ENCODE measurements around the gene TRPC1. TPM values are rescaled to one million over a fixed set of nuclear protein-coding genes. Genes with fewer than 3 reads are reported as not detected.
A peak's percentile ranks its signal among the peaks of the same experiment; 100 is the strongest.
"Not testable (repeated sequence)": the region's sequence is repeated elsewhere in the genome, so short reads cannot be mapped to it uniquely, and the experiment has no call there.

Gene TRPC1
- total RNA-seq: 18.7 TPM
- long read RNA-seq, full-length matches to known transcripts: 9 of 24 reads
- long read RNA-seq, partial matches to known transcripts: 7 of 24 reads
- long read RNA-seq, other reads (novel, unspliced or antisense): 8 of 24 reads

- intact Hi-C loops (cut with DNase I): loop anchor here (1.0 to 10.0 kb wide), 3 partner anchors 11 to 281 kb away; partner anchors contain the start of gene U2SURP
Observed at GRCh38 chr3:142723968-142724681, at the start of gene TRPC1. TSS of gene TRPC1 (plus strand) at chr3:142724034. CDS start at chr3:142724560, 526 bp downstream.

GRCh38 chr3:142676151-142676550 lies 47.7 kb upstream of the TRPC1 start:
- intact Hi-C loops (cut with DNase I): no loop called here
- no peak for DNase-seq (ENCODE audit: low spot score)

More at GRCh38 chr3:142723968-142724681, at the start of gene TRPC1:
- DNase-seq (ENCODE audit: low spot score): peak; percentile 87

GRCh38 chr3:142680710-142681109 lies 43.1 kb upstream of the TRPC1 start:
- DNase-seq (ENCODE audit: low spot score): no peak
- intact Hi-C loops (cut with DNase I): no loop called here

GRCh38 chr3:142690613-142691012 lies 33.2 kb upstream of the TRPC1 start:
- DNase-seq (ENCODE audit: low spot score): no peak
- intact Hi-C loops (cut with DNase I): no loop called here

GRCh38 chr3:142691527-142691926 lies 32.3 kb upstream of the TRPC1 start:
- DNase-seq (ENCODE audit: low spot score): no peak
- intact Hi-C loops (cut with DNase I): no loop called here

GRCh38 chr3:142693136-142693853 lies 30.5 kb upstream of the TRPC1 start:
- no peak for DNase-seq (ENCODE audit: low spot score)
- intact Hi-C loops (cut with DNase I): no loop called here

GRCh38 chr3:142694225-142694624 lies 29.6 kb upstream of the TRPC1 start:
- no peak for DNase-seq (ENCODE audit: low spot score)
- intact Hi-C loops (cut with DNase I): no loop called here

GRCh38 chr3:142705198-142705597 lies 18.6 kb upstream of the TRPC1 start:
- DNase-seq (ENCODE audit: low spot score): no peak
- intact Hi-C loops (cut with DNase I): no loop called here

GRCh38 chr3:142706321-142707127 lies 17.3 kb upstream of the TRPC1 start:
- intact Hi-C loops (cut with DNase I): no loop called here
- no peak for DNase-seq (ENCODE audit: low spot score)

GRCh38 chr3:142709207-142709606 lies 14.6 kb upstream of the TRPC1 start:
- no peak for DNase-seq (ENCODE audit: low spot score)
- intact Hi-C loops (cut with DNase I): no loop called here

- intact Hi-C loops (cut with DNase I); DNase-seq (ENCODE audit: low spot score): not testable (repeated sequence)
Observed at GRCh38 chr3:142714882-142715281, 9.0 kb upstream of the TRPC1 start.

- no peak for DNase-seq (ENCODE audit: low spot score)
- intact Hi-C loops (cut with DNase I): no loop called here
Observed at GRCh38 chr3:142716102-142716501, 7.7 kb upstream of the TRPC1 start.

- intact Hi-C loops (cut with DNase I): loop anchor here (5.0 to 10.0 kb wide), 2 partner anchors 141 to 281 kb away; partner anchors contain the start of gene U2SURP
- DNase-seq (ENCODE audit: low spot score): no peak
Observed at GRCh38 chr3:142723665-142723967, 218 bp upstream of the TRPC1 start.

GRCh38 chr3:142724682-142725356 lies 985 bp downstream of the TRPC1 start:
- DNase-seq (ENCODE audit: low spot score): peak; percentile 76
- intact Hi-C loops (cut with DNase I): loop anchor here (1.0 to 10.0 kb wide), 3 partner anchors 10 to 280 kb away; partner anchors contain the start of gene U2SURP

- DNase-seq (ENCODE audit: low spot score): no peak
- intact Hi-C loops (cut with DNase I): loop anchor here (10.0 kb wide), 1 partner anchor 279 kb away; the partner anchor contains the start of gene U2SURP
Observed at GRCh38 chr3:142725357-142725739, 1.5 kb downstream of the TRPC1 start.

- no peak for DNase-seq (ENCODE audit: low spot score)
- intact Hi-C loops (cut with DNase I): loop anchor here (10.0 kb wide), 1 partner anchor 279 kb away; the partner anchor contains the start of gene U2SURP
Observed at GRCh38 chr3:142726017-142726416, 2.2 kb downstream of the TRPC1 start.

- DNase-seq (ENCODE audit: low spot score): no peak
- intact Hi-C loops (cut with DNase I): no loop called here
Observed at GRCh38 chr3:142732066-142732465, 8.2 kb downstream of the TRPC1 start.

GRCh38 chr3:142734834-142735233 lies 11.0 kb downstream of the TRPC1 start:
- intact Hi-C loops (cut with DNase I): loop anchor here (1.0 kb wide), 1 partner anchor 11 kb away; the partner anchor contains the start of gene TRPC1
- no peak for DNase-seq (ENCODE audit: low spot score)

GRCh38 chr3:142735462-142735861 lies 11.6 kb downstream of the TRPC1 start:
- intact Hi-C loops (cut with DNase I): loop anchor here (1.0 kb wide), 1 partner anchor 11 kb away; the partner anchor contains the start of gene TRPC1
- no peak for DNase-seq (ENCODE audit: low spot score)

Data from cardiac septum (tissue), 1 donor.